ENCODE results near the gene ATP8B4. TPM values are rescaled to one million over a fixed set of nuclear protein-coding genes. Genes with fewer than 3 reads are reported as not detected.

ATP8B4 gene
- total RNA-seq, 1 experiment from 2014 or later, result not detected

GRCh38 chr15:50050986-50051743 is 67.9 kb downstream of the ATP8B4 start:
- intact Hi-C loops (cut with micrococcal nuclease; ENCODE audit: unreplicated experiment) (no loop called here), in situ Hi-C loops (cut with HindIII; ENCODE audit: low pct_unique_long_range_greater_than_20kb, low sequenced_read_pairs) (no loop called here)
- Histone ChIP-seq H3K27ac (ENCODE audit: low read length) (no peak overlapping the region), H3K9me3 (ENCODE audit: control insufficient read depth, insufficient read depth, low read depth, low read length) (no peaks in the 10 kb centered on the region), H3K4me3 (ENCODE audit: low read depth in 2 of 2, low read length in 2 of 2) (no peak overlapping the region), H3K27me3 (ENCODE audit: control insufficient read depth, insufficient read depth, low read length) (no peaks in the 10 kb centered on the region), H3K4me1 (ENCODE audit: control insufficient read depth, insufficient read depth, low read length) (no peaks in the 10 kb centered on the region), H3K36me3 (ENCODE audit: control insufficient read depth, insufficient read depth, low read length) (no peaks in the 10 kb centered on the region)
- ChIA-PET CTCF (interaction anchor here (0.5 kb wide), 1 partner anchor 484 kb away, joined by 4 read pairs; no protein-coding TSS in a partner anchor), POLR2A (no interaction called here)
- no peak for TF ChIP-seq CTCF (IDR thresholded peaks at IDR 0.05)
- TF ChIP-seq SIN3A (IDR thresholded peaks at IDR 0.05; ENCODE audit: borderline replicate concordance, insufficient read depth, low read depth, low read length), result no peak
- no peak for TF ChIP-seq TCF7L2 (IDR thresholded peaks at IDR 0.05; ENCODE audit: low read depth, low read length)
- TF ChIP-seq REST (IDR thresholded peaks at IDR 0.05; ENCODE audit: insufficient read depth in 1 of 2, low read depth in 2 of 2, low read length in 1 of 2), result no peak
- no peak for TF ChIP-seq POLR2AphosphoS5 (IDR thresholded peaks at IDR 0.05; ENCODE audit: low read depth, low read length)
- ATAC-seq (no peak), DNase-seq (ENCODE audit: low read depth, low spot score) (no peak)
- no TSS peak for BruUV-seq (replicated peaks)

GRCh38 chr15:50049871-50050270 is 69.2 kb downstream of the ATP8B4 start:
- Histone ChIP-seq H3K27ac (ENCODE audit: low read length) (no peak overlapping the region), H3K27me3 (ENCODE audit: control insufficient read depth, insufficient read depth, low read length) (no peaks in the 10 kb centered on the region), H3K4me3 (ENCODE audit: low read depth in 2 of 2, low read length in 2 of 2) (no peak overlapping the region), H3K36me3 (ENCODE audit: control insufficient read depth, insufficient read depth, low read length) (no peaks in the 10 kb centered on the region), H3K9me3 (ENCODE audit: control insufficient read depth, insufficient read depth, low read depth, low read length) (no peaks in the 10 kb centered on the region), H3K4me1 (ENCODE audit: control insufficient read depth, insufficient read depth, low read length) (no peaks in the 10 kb centered on the region)
- BruUV-seq (replicated peaks), result no TSS peak
- ATAC-seq (no peak), DNase-seq (ENCODE audit: low read depth, low spot score) (no peak)
- intact Hi-C loops (cut with micrococcal nuclease; ENCODE audit: unreplicated experiment) (no loop called here), in situ Hi-C loops (cut with HindIII; ENCODE audit: low pct_unique_long_range_greater_than_20kb, low sequenced_read_pairs) (no loop called here)
- TF ChIP-seq SIN3A (IDR thresholded peaks at IDR 0.05; ENCODE audit: borderline replicate concordance, insufficient read depth, low read depth, low read length), result no peak
- TF ChIP-seq TCF7L2 (IDR thresholded peaks at IDR 0.05; ENCODE audit: low read depth, low read length), result no peak
- TF ChIP-seq POLR2AphosphoS5 (IDR thresholded peaks at IDR 0.05; ENCODE audit: low read depth, low read length), result no peak
- no peak for TF ChIP-seq REST (IDR thresholded peaks at IDR 0.05; ENCODE audit: insufficient read depth in 1 of 2, low read depth in 2 of 2, low read length in 1 of 2)
- no peak for TF ChIP-seq CTCF (IDR thresholded peaks at IDR 0.05)
- CTCF ChIA-PET, result no interaction called here
- POLR2A ChIA-PET, result no interaction called here

All from Panc1 (cell line).